Fibroblast of lung (primary cell): ENCODE data around the gene MAPT.

Experiments
- EZH2 ChIP-seq: IDR thresholded peaks from 2 replicates; pipeline ENCODE4 v1.5.1; 2012; ENCODE audit warnings: low read length, control low read depth, mild to moderate bottlenecking; ENCODE audit errors: missing control alignments
- TF ChIP-seq, protein P1 (sequence below), 2 donors: IDR thresholded peaks in 1 of 2; conservative IDR thresholded peaks in 1 of 2; 1 replicate in 1 of 2; 2 replicates in 1 of 2; pipeline ENCODE4 v1.5.1; 2011 to 2012; ENCODE audit warnings: low read length in 2 of 2, control low read depth in 1 of 2, inconsistent platforms in 1 of 2, low read depth in 1 of 2, mild to moderate bottlenecking in 1 of 2

GRCh38 chr17:45917081-45917480 lies 22.7 kb downstream of the MAPT start:
- TF ChIP-seq, protein P1, sequence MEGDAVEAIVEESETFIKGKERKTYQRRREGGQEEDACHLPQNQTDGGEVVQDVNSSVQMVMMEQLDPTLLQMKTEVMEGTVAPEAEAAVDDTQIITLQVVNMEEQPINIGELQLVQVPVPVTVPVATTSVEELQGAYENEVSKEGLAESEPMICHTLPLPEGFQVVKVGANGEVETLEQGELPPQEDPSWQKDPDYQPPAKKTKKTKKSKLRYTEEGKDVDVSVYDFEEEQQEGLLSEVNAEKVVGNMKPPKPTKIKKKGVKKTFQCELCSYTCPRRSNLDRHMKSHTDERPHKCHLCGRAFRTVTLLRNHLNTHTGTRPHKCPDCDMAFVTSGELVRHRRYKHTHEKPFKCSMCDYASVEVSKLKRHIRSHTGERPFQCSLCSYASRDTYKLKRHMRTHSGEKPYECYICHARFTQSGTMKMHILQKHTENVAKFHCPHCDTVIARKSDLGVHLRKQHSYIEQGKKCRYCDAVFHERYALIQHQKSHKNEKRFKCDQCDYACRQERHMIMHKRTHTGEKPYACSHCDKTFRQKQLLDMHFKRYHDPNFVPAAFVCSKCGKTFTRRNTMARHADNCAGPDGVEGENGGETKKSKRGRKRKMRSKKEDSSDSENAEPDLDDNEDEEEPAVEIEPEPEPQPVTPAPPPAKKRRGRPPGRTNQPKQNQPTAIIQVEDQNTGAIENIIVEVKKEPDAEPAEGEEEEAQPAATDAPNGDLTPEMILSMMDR (conservative IDR thresholded peaks at IDR 0.05 in 1 of 2, IDR thresholded peaks at IDR 0.05 in 1 of 2; ENCODE audit: low read depth in 1 of 2, low read length in 2 of 2) = no peak
- TF ChIP-seq EZH2 = no peak
